ENCODE data around the gene SPRR1B. TPM values are rescaled to one million over a fixed set of nuclear protein-coding genes. Genes with fewer than 3 reads are reported as not detected.

SPRR1B gene
- total and polyA plus RNA-seq, 9 of the 15 experiments (the other 6 are each of a cell fraction or from before 2014, with no cell fraction given), result not detected

GRCh38 chr1:152993186-152993585 lies 37.8 kb upstream of the SPRR1B start:
- CTCF ChIA-PET (ENCODE audit: low intra/inter-chr PET ratio), result no interaction called here
- TF ChIP-seq ELF1 (tag; IDR thresholded peaks at IDR 0.05), result no peak
- no peak for TF ChIP-seq SMAD4 (CRISPR knock-in tag; conservative IDR thresholded peaks at IDR 0.05)
- no peak for TF ChIP-seq RBBP5 (IDR thresholded peaks at IDR 0.05; ENCODE audit: borderline replicate concordance, insufficient read depth, low read length, poor library complexity, severe bottlenecking)
- no peak for TF ChIP-seq HNRNPLL (IDR thresholded peaks at IDR 0.05; ENCODE audit: low read depth, low read length, poor library complexity, severe bottlenecking)
- TF ChIP-seq RBM17 (IDR thresholded peaks at IDR 0.05; ENCODE audit: borderline replicate concordance, low read depth, low read length), result no peak
- no peak for TF ChIP-seq FOSL1 (tag; conservative IDR thresholded peaks at IDR 0.05)
- intact Hi-C loops (cut with micrococcal nuclease), result no loop called here

GRCh38 chr1:152995842-152996241 lies 35.2 kb upstream of the SPRR1B start:
- CTCF ChIA-PET (ENCODE audit: low intra/inter-chr PET ratio), result no interaction called here
- H3K9ac ChIP-seq (ENCODE audit: insufficient read depth in 1 of 2, low read depth in 2 of 2, low read length in 2 of 2), result no peak overlapping the region
- peaks cover 0 to 14% of the 10 kb centered on the region in 2 experiments; a peak in 1 of 5 replicates for H3K27me3 ChIP-seq (ENCODE audit: control insufficient read depth in 2 of 2, insufficient read depth in 2 of 2, low read length in 2 of 2)
- no peaks in the 10 kb centered on the region for H3K9me1 ChIP-seq (ENCODE audit: control insufficient read depth, insufficient read depth, low read length)
- no peaks in the 10 kb centered on the region for H4K20me1 ChIP-seq (replicated peaks; ENCODE audit: control insufficient read depth, insufficient read depth, low read length)
- DNase-seq (ENCODE audit: extremely low read depth in 1 of 4, low spot score in 3 of 4) (no peak), FAIRE-seq (no peak), ATAC-seq (no peak)
- H3K27ac ChIP-seq (ENCODE audit: extremely low read depth, low read depth, low read length), result no peak overlapping the region
- H3K79me2 ChIP-seq (ENCODE audit: control insufficient read depth, insufficient read depth, low read length), result no peaks in the 10 kb centered on the region
- no peaks in the 10 kb centered on the region for H3K9me3 ChIP-seq (replicated peaks; ENCODE audit: control insufficient read depth, insufficient read depth, low read depth, low read length)
- H3K4me2 ChIP-seq (ENCODE audit: insufficient read depth, low read length), result no peak overlapping the region
- intact Hi-C loops (cut with micrococcal nuclease), result no loop called here
- POLR2A ChIA-PET, result no interaction called here
- in situ Hi-C loops (cut with MboI), result no loop called here
- H3K4me3 ChIP-seq, result no peak overlapping the region
- TF ChIP-seq MXD1 (CRISPR knock-in tag; IDR thresholded peaks at IDR 0.05; ENCODE audit: borderline replicate concordance, poor library complexity, severe bottlenecking), result no peak
- peak; percentile 48; the same call in 1 of the 2 replicates for TF ChIP-seq ZNF316 (IDR thresholded peaks at IDR 0.05)
- no peaks in the 10 kb centered on the region for H3K4me1 ChIP-seq (replicated peaks in 1 of 2; ENCODE audit: control insufficient read depth in 2 of 2, insufficient read depth in 2 of 2, low read length in 2 of 2)
- BruUV-seq (replicated peaks), result no TSS peak
- 0% methylated on average over 1 of the region's 1 CpG for WGBS (ENCODE audit: insufficient coverage, low coverage, missing lambda C conversion rate)
- no peaks in the 10 kb centered on the region for H3K36me3 ChIP-seq (ENCODE audit: control insufficient read depth, insufficient read depth, low read length)
- no peak overlapping the region for H2AFZ ChIP-seq (ENCODE audit: low read depth, low read length)

More at GRCh38 chr1:152993186-152993585, 37.8 kb upstream of the SPRR1B start:
- in situ Hi-C loops (cut with MboI), result no loop called here
- Histone ChIP-seq H3K4me2 (ENCODE audit: insufficient read depth, low read length) (no peak overlapping the region), H3K9me1 (ENCODE audit: control insufficient read depth, insufficient read depth, low read length) (no peaks in the 10 kb centered on the region), H3K4me3 (no peak overlapping the region), H3K27me3 (ENCODE audit: control insufficient read depth in 2 of 2, insufficient read depth in 2 of 2, low read length in 2 of 2) (peaks cover 0 to 10% of the 10 kb centered on the region in 2 experiments; a peak in 2 of 5 replicates), H3K9ac (ENCODE audit: insufficient read depth in 1 of 2, low read depth in 2 of 2, low read length in 2 of 2) (no peak overlapping the region), H3K4me1 (replicated peaks in 1 of 2; ENCODE audit: control insufficient read depth in 2 of 2, insufficient read depth in 2 of 2, low read length in 2 of 2) (no peaks in the 10 kb centered on the region), H3K27ac (ENCODE audit: extremely low read depth, low read depth, low read length) (no peak overlapping the region), H3K36me3 (ENCODE audit: control insufficient read depth, insufficient read depth, low read length) (no peaks in the 10 kb centered on the region), H2AFZ (ENCODE audit: low read depth, low read length) (no peak overlapping the region), H3K79me2 (ENCODE audit: control insufficient read depth, insufficient read depth, low read length) (no peaks in the 10 kb centered on the region), H3K9me3 (replicated peaks; ENCODE audit: control insufficient read depth, insufficient read depth, low read depth, low read length) (no peaks in the 10 kb centered on the region), H4K20me1 (replicated peaks; ENCODE audit: control insufficient read depth, insufficient read depth, low read length) (no peaks in the 10 kb centered on the region)
- DNase-seq (ENCODE audit: extremely low read depth in 1 of 4, low spot score in 3 of 4) (no peak), ATAC-seq (no peak), FAIRE-seq (no peak)
- BruUV-seq (replicated peaks), result no TSS peak
- 1% methylated on average over 6 of the region's 6 CpGs for WGBS (ENCODE audit: insufficient coverage, low coverage, missing lambda C conversion rate)
- POLR2A ChIA-PET, result interaction anchor here (0.7 kb wide), 1 partner anchor 9 kb away, joined by 3 read pairs; no protein-coding TSS in a partner anchor
